Pancreas (tissue), 10 donors: ENCODE data around the gene CARMIL3. TPM values are rescaled to one million over a fixed set of nuclear protein-coding genes. Genes with fewer than 3 reads are reported as not detected.

Source experiments
- ATAC-seq, 4 donors: fragments of 200-7000 bp; cut with Tn5 transposase; one replicate each; pipeline versions ENCODE4 v1.8.0 to v1.9.1; 2020; ENCODE audit warnings: mild to moderate bottlenecking in 4 of 4, moderate library complexity in 4 of 4
- DNase-seq, 6 donors: peaks; one replicate each; pipeline ENCODE4 v3.0.0-alpha.2; 2020
- FAIRE-seq: peaks from 2 replicates; lab custom pipeline; 2012; peaks lifted over from hg19 to GRCh38; lab: Jason Lieb, UNC
- H3K27ac ChIP-seq, 4 donors: fragments of 200-600 bp; sonication (generic); 1 replicate in 3 of 4; 2 replicates in 1 of 4; pipeline versions ENCODE4 v1.5.0 to v1.8.0; 2020
- H3K27me3 ChIP-seq, 4 donors: fragments of 200-600 bp; one replicate each; pipeline ENCODE4 v1.8.0; 2021
- H3K36me3 ChIP-seq, 3 donors: fragments of 200-600 bp; sonication (generic) in 1 of 3; one replicate each; pipeline versions ENCODE4 v1.5.0 to v1.8.0; 2020 to 2021
- H3K4me1 ChIP-seq, 3 donors: fragments of 200-600 bp; one replicate each; pipeline ENCODE4 v1.8.0; 2021
- H3K4me3 ChIP-seq, 4 donors: fragments of 200-600 bp; sonication (generic) in 2 of 4; one replicate each; pipeline versions ENCODE4 v1.5.0 to v1.8.0; 2020 to 2021
- H3K9me3 ChIP-seq, 4 donors: fragments of 200-600 bp; one replicate each; pipeline ENCODE4 v1.8.0; 2021
- CTCF ChIP-seq, 4 donors: fragments of 200-600 bp; sonication (generic) in 3 of 4; IDR thresholded peaks; one replicate each; pipeline versions ENCODE4 v1.5.0 to v1.8.0; 2021; ENCODE audit warnings: antibody characterized with exemption in 4 of 4
- WGBS, 2 donors: extraction: QIAGEN DNeasy Blood & Tissue Kit; methylation state at CpG; one replicate each; pipeline ENCODE4 v1.1.7; 2013; 5-methylcytosine and 5-hydroxymethylcytosine counted together
- intact Hi-C, 3 donors: fragments of 100-400 bp; cut with DNase I; formaldehyde crosslinking; loops; one replicate each; pipeline versions ENCODE4 v1.11.1 to v1.14.2; 2022
- polyA plus RNA-seq, 2 donors: library from polyadenylated mRNA; stranded (reverse); fragments of 200-250 nt; gene quantifications; one replicate each; pipeline ENCODE4 v1.2.3, GENCODE V29; 2013
- total RNA-seq, 6 donors: library from RNA; stranded (reverse); fragmentation: NEBNext Ultra II Directional in 4 of 6; extraction: Animal tissue kit (Norgen Biotek cat#: 25700) in 4 of 6; gene quantifications; one replicate each; pipeline versions ENCODE4 v1.2.1 to v1.2.4, GENCODE V29; 2021 to 2023
- donor health status: healthy with polysubstance abuse.
- donor health status: DM: no; HTN: no; CAD: no; lungs with moderate emphysema.
- donor health status: DM: no; HTN: no; CAD: no.
- donor health status: control.
- donor health status: control.
- donor health status: Bipolar disorder and iron deficiency.
- donor health status: DM: yes; HTN: yes; CAD: no.
- donor health status: DM: no; HTN: no; CAD: no.
- donor health status: DM: no; HTN: no; CAD: no.
- donor health status: DM: yes; HTN: yes; CAD: no.

CARMIL3 gene
- total and polyA plus RNA-seq, 8 donors: 0.31 to 4.0 (median 0.79) TPM

- Histone ChIP-seq H3K27me3 (no peaks in the 10 kb centered on the region), H3K9me3 (no peaks in the 10 kb centered on the region), H3K27ac (peak overlapping the region in 2 of 4 donors; percentile 0 to 6), H3K36me3 (no peaks in the 10 kb centered on the region), H3K4me1 (peaks cover 8 to 13% (median 9%) of the 10 kb centered on the region in 3 donors), H3K4me3 (no peak overlapping the region)
- peak in 3 of 6 donors; percentile 11 to 65 (median 54) for DNase-seq
- peak; percentile 5 to 58 (median 40) for ATAC-seq
- intact Hi-C loops: no loop called here
- FAIRE-seq: no peak
- no peak for TF ChIP-seq CTCF (IDR thresholded peaks at IDR 0.05)
- 67 to 72% methylated on average over 7 of the region's 7 CpGs for WGBS, 2 donors
Measured at GRCh38 chr14:24060984-24061913, 9.4 kb downstream of the CARMIL3 start.

- FAIRE-seq: no peak
- no peaks in the 10 kb centered on the region for H3K36me3 ChIP-seq
- peak in 5 of 6 donors; percentile 26 to 77 (median 62) for DNase-seq
- ATAC-seq: peak; percentile 29 to 68 (median 48)
- H3K4me3 ChIP-seq: no peak overlapping the region
- H3K4me1 ChIP-seq: peaks cover 8 to 13% (median 9%) of the 10 kb centered on the region in 3 donors
- no peak for TF ChIP-seq CTCF (IDR thresholded peaks at IDR 0.05)
- 68 to 71% methylated on average over 14 of the region's 14 CpGs for WGBS, 2 donors
- no peaks in the 10 kb centered on the region for H3K9me3 ChIP-seq
- peak overlapping the region in 2 of 4 donors; percentile 0 to 6 for H3K27ac ChIP-seq
- no peaks in the 10 kb centered on the region for H3K27me3 ChIP-seq
- intact Hi-C loops: no loop called here
Measured at GRCh38 chr14:24062216-24062980, 10.6 kb downstream of the CARMIL3 start.

- intact Hi-C loops: no loop called here
- no peaks in the 10 kb centered on the region for H3K9me3 ChIP-seq
- H3K27me3 ChIP-seq: no peaks in the 10 kb centered on the region
- no peaks in the 10 kb centered on the region for H3K36me3 ChIP-seq
- H3K27ac ChIP-seq: no peak overlapping the region
- FAIRE-seq (no peak), DNase-seq (peak in 2 of 6 donors; percentile 9 to 52), ATAC-seq (no peak)
- H3K4me1 ChIP-seq: peaks cover 8 to 13% (median 9%) of the 10 kb centered on the region in 3 donors
- WGBS, 2 donors: 56 to 70% methylated on average over 4 of the region's 4 CpGs
- no peak overlapping the region for H3K4me3 ChIP-seq
- no peak for TF ChIP-seq CTCF (IDR thresholded peaks at IDR 0.05)
Measured at GRCh38 chr14:24063263-24063836, 11.5 kb downstream of the CARMIL3 start.

GRCh38 chr14:24064091-24064795 is 12.4 kb downstream of the CARMIL3 start:
- Histone ChIP-seq H3K9me3 (no peaks in the 10 kb centered on the region), H3K36me3 (no peaks in the 10 kb centered on the region), H3K4me3 (no peak overlapping the region), H3K27me3 (no peaks in the 10 kb centered on the region), H3K4me1 (peaks cover 8 to 10% (median 9%) of the 10 kb centered on the region in 3 donors), H3K27ac (no peak overlapping the region)
- FAIRE-seq (no peak), ATAC-seq (no peak), DNase-seq (peak in 3 of 6 donors; percentile 13 to 47 (median 42))
- intact Hi-C loops: no loop called here
- WGBS, 2 donors: 83 to 86% methylated on average over 7 of the region's 7 CpGs
- TF ChIP-seq CTCF (IDR thresholded peaks at IDR 0.05): no peak
